ENCODE measurements around the gene TMEM272.

Gene TMEM272

DNA sequence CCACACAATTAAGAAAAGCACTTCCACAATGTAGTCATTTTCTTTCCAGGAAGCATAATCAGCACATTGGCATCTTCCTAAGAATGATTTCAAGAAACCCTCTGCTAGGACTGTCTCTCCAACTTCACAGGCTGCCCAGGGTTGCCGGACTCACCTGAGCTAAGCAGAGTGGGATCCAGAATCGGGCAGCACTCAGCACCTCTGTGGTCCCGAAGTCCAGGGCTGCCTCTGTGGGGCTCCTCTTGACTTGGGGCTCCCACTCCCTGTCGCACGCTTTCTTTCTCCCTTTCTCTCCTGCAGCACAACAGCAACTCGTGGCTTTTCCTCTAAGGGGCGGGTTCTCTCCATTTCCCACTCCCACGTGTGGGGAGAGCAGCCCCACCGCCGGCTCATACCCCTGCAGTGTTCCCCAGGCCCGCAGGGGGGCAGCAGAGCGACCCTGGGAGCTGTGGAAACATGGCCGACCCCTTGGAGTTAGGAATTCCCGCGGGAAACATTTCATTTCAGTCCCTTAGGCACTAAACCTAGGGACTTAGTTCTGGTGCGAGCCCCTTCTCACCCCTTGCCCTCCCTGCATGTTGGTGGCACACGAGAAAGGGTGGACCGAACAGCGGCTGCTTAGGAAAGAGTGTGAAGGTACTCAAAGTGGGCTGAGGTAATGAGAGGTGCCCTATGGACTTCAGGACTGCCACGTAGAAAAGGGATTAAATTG is at the start of gene TMEM272:
TMEM272 (minus strand) TSS at position 316 of the 712 bp plus-strand sequence. CDS start 6,647 bp downstream, outside the sequence.
- Mint-ChIP-seq H3K9me3 (no peaks in the 10 kb centered on the region), H3K27me3 (ENCODE audit: low read depth) (peaks cover 4% of the 10 kb centered on the region), H3K27ac (peak within 1 kb of the TSS in 2 of 3 experiments; percentile 11 to 61), H3K36me3 (ENCODE audit: low read depth) (no peaks in the 10 kb centered on the region), H3K4me1 (no peaks in the 10 kb centered on the region), H3K4me3 (peak within 1 kb of the TSS; percentile 19 to 50 (median 43))
- TF ChIP-seq, protein P1, sequence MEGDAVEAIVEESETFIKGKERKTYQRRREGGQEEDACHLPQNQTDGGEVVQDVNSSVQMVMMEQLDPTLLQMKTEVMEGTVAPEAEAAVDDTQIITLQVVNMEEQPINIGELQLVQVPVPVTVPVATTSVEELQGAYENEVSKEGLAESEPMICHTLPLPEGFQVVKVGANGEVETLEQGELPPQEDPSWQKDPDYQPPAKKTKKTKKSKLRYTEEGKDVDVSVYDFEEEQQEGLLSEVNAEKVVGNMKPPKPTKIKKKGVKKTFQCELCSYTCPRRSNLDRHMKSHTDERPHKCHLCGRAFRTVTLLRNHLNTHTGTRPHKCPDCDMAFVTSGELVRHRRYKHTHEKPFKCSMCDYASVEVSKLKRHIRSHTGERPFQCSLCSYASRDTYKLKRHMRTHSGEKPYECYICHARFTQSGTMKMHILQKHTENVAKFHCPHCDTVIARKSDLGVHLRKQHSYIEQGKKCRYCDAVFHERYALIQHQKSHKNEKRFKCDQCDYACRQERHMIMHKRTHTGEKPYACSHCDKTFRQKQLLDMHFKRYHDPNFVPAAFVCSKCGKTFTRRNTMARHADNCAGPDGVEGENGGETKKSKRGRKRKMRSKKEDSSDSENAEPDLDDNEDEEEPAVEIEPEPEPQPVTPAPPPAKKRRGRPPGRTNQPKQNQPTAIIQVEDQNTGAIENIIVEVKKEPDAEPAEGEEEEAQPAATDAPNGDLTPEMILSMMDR (IDR thresholded peaks at IDR 0.05; ENCODE audit: unreplicated experiment in 3 of 3), result peak; percentile 83 to 84 (median 83)

DNA sequence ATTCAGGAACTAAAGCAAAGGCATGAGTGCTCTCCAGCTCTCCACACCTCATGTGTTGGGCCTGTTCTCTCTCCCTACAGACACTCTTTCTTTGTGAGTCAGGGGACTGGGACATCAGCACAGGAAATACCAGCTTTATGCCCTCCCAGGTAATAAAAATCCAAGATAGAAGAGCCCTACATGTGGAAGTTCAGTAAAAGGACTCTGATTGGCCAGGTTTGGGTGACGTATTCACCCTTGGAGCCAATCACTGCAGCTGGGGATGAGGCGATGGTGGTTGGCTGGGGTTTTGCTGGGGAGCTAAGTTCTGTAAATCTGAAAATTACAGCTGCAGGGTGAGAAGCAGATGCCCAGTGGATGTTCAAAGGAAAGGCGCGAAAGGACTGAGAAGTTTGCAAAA is 49.3 kb upstream of the TMEM272 start:
- no peak overlapping the region for H3K27ac Mint-ChIP-seq
- peaks cover 3% of the 10 kb centered on the region for H3K36me3 Mint-ChIP-seq (ENCODE audit: low read depth)

DNA sequence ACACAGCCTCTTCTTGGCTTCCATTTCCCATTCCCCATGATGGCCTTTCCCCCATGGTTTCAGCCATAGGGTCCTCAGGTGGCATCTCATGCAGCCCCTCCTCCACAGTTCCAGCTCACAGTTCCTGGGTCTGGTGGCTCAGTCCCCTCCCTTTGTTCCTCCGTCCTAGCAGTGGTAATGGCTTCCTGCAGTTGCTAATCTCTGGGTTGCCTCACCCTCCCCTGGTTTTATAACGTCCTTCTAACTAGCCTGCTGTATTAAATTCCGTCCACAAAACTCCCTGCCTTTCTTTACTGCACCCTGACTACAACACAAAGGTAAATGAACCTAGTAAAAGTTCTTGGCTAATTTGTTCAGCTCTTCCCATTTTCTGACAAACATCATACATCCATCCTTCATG is 47.7 kb upstream of the TMEM272 start:
- Mint-ChIP-seq H3K4me3 (no peak overlapping the region), H3K4me1 (peaks cover 19% of the 10 kb centered on the region), H3K27ac (no peak overlapping the region), H3K27me3 (ENCODE audit: low read depth) (peaks cover 16% of the 10 kb centered on the region), H3K36me3 (ENCODE audit: low read depth) (peaks cover 3% of the 10 kb centered on the region), H3K9me3 (peaks cover 2% of the 10 kb centered on the region)
- TF ChIP-seq, protein P1 (IDR thresholded peaks at IDR 0.05; ENCODE audit: unreplicated experiment in 3 of 3), result no peak

More for the DNA sequence above, 49.3 kb upstream of the TMEM272 start:
- Mint-ChIP-seq H3K4me1 (peaks cover 19% of the 10 kb centered on the region), H3K27me3 (ENCODE audit: low read depth) (peaks cover 11% of the 10 kb centered on the region), H3K9me3 (peaks cover 2% of the 10 kb centered on the region), H3K4me3 (no peak overlapping the region)
- TF ChIP-seq, protein P1 (IDR thresholded peaks at IDR 0.05; ENCODE audit: unreplicated experiment in 3 of 3), result no peak

- TF ChIP-seq, protein P1 (IDR thresholded peaks at IDR 0.05; ENCODE audit: unreplicated experiment in 3 of 3), result no peak
- Mint-ChIP-seq H3K4me3 (no peak overlapping the region), H3K9me3 (peaks cover 2% of the 10 kb centered on the region), H3K36me3 (ENCODE audit: low read depth) (peaks cover 3% of the 10 kb centered on the region), H3K4me1 (no peaks in the 10 kb centered on the region), H3K27ac (no peak overlapping the region), H3K27me3 (ENCODE audit: low read depth) (peaks cover 9% of the 10 kb centered on the region)
Observed at GRCh38 chr13:51887468-51887867, 42.5 kb upstream of the TMEM272 start.

DNA sequence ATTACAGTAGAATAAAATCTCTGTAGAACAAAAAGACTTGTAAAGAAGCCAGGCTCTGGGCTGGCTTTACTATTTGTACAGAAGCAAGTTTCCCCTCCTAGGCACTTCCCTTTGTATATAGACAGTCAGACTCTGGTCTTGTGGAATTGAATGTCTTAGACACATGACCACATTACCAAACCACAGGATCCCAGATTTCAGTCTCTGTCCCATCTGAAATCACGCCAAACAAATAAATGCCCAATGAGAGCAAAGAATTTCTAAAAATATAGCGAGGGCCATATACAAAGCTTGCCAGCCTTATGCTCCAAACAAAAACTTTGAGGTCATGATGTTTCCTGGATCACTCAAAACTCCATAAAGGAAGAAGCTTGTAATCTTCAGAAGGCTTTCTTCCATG is 40.7 kb upstream of the TMEM272 start:
- no peaks in the 10 kb centered on the region for H3K4me1 Mint-ChIP-seq
- no peak overlapping the region for H3K4me3 Mint-ChIP-seq
- TF ChIP-seq, protein P1 (IDR thresholded peaks at IDR 0.05; ENCODE audit: unreplicated experiment in 3 of 3), result no peak
- H3K9me3 Mint-ChIP-seq, result peaks cover 2% of the 10 kb centered on the region
- no peak overlapping the region for H3K27ac Mint-ChIP-seq
- peaks cover 5% of the 10 kb centered on the region for H3K27me3 Mint-ChIP-seq (ENCODE audit: low read depth)
- H3K36me3 Mint-ChIP-seq (ENCODE audit: low read depth), result peaks cover 3% of the 10 kb centered on the region

DNA sequence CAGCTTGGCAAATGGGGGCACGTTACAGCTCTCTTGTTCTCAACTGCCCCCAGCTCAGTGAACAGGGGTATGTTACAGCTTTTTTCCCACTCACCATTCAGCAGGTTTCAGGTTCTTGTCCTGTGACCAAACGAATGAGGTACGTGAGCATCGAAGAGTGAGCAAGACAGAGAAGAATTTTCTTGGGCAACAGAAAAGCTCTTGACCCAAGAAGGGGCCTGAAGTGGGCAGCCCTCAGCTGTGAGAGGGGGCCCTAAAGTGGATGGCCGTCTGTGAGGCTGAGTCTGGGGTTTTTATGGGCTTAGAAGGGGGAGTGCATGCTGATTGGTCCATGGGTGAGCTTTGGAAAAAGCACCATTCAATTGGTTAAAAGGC is 38.2 kb upstream of the TMEM272 start:
- TF ChIP-seq, protein P1 (IDR thresholded peaks at IDR 0.05; ENCODE audit: unreplicated experiment in 3 of 3), result no peak
- Mint-ChIP-seq H3K27me3 (ENCODE audit: low read depth) (peaks cover 3% of the 10 kb centered on the region), H3K4me3 (no peak overlapping the region), H3K4me1 (no peaks in the 10 kb centered on the region), H3K27ac (no peak overlapping the region), H3K36me3 (ENCODE audit: low read depth) (peaks cover 3% of the 10 kb centered on the region), H3K9me3 (no peaks in the 10 kb centered on the region)

Data from nephron (organoid).